Activated CD4-positive, alpha-beta T cell treated with anti-CD3 and anti-CD28 coated beads, Interleukin-2, amount 50 U/mL, for 4 hours (primary cell): ENCODE results near the gene GPR17.

Source experiments
- DNase-seq, 2 experiments: peaks; one replicate each; pipeline ENCODE4 v3.0.0-alpha.2; 2020

GPR17 gene

GRCh38 chr2:127645395-127646291, at the start of gene GPR17:
GPR17 (plus strand) TSS chr2:127646153; CDS start chr2:127650736, 4,583 bp downstream.
- no peak for DNase-seq

GRCh38 chr2:127596311-127597045, 49.5 kb upstream of the GPR17 start:
- DNase-seq: no peak

- no peak for DNase-seq
Observed at GRCh38 chr2:127597046-127597983, 48.6 kb upstream of the GPR17 start.

GRCh38 chr2:127597984-127598380, 48.0 kb upstream of the GPR17 start:
- no peak for DNase-seq

GRCh38 chr2:127598711-127599110, 47.2 kb upstream of the GPR17 start:
- DNase-seq: no peak

GRCh38 chr2:127599211-127599610, 46.7 kb upstream of the GPR17 start:
- no peak for DNase-seq

GRCh38 chr2:127604986-127605385, 41.0 kb upstream of the GPR17 start:
- DNase-seq: no peak

GRCh38 chr2:127605691-127606263, 40.2 kb upstream of the GPR17 start:
- DNase-seq: no peak

- no peak for DNase-seq
Observed at GRCh38 chr2:127606625-127607398, 39.1 kb upstream of the GPR17 start.

- DNase-seq: no peak
Observed at GRCh38 chr2:127607399-127607908, 38.5 kb upstream of the GPR17 start.

GRCh38 chr2:127608061-127609030, 37.6 kb upstream of the GPR17 start:
- DNase-seq: no peak

- no peak for DNase-seq
Observed at GRCh38 chr2:127609031-127609751, 36.8 kb upstream of the GPR17 start.

- no peak for DNase-seq
Observed at GRCh38 chr2:127609818-127610217, 36.1 kb upstream of the GPR17 start.

- no peak for DNase-seq
Observed at GRCh38 chr2:127610561-127610960, 35.4 kb upstream of the GPR17 start.

- no peak for DNase-seq
Observed at GRCh38 chr2:127611076-127611925, 34.7 kb upstream of the GPR17 start.

GRCh38 chr2:127612111-127612822, 33.7 kb upstream of the GPR17 start:
- no peak for DNase-seq

GRCh38 chr2:127614246-127614645, 31.7 kb upstream of the GPR17 start:
- DNase-seq: no peak

GRCh38 chr2:127614731-127615130, 31.2 kb upstream of the GPR17 start:
- no peak for DNase-seq
